ENCODE data around the gene VN1R2.

GRCh38 chr19:53224606-53225005, 33.5 kb upstream of the VN1R2 start:
- TF ChIP-seq, protein P1, sequence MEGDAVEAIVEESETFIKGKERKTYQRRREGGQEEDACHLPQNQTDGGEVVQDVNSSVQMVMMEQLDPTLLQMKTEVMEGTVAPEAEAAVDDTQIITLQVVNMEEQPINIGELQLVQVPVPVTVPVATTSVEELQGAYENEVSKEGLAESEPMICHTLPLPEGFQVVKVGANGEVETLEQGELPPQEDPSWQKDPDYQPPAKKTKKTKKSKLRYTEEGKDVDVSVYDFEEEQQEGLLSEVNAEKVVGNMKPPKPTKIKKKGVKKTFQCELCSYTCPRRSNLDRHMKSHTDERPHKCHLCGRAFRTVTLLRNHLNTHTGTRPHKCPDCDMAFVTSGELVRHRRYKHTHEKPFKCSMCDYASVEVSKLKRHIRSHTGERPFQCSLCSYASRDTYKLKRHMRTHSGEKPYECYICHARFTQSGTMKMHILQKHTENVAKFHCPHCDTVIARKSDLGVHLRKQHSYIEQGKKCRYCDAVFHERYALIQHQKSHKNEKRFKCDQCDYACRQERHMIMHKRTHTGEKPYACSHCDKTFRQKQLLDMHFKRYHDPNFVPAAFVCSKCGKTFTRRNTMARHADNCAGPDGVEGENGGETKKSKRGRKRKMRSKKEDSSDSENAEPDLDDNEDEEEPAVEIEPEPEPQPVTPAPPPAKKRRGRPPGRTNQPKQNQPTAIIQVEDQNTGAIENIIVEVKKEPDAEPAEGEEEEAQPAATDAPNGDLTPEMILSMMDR (IDR thresholded peaks at IDR 0.05), result no peak
- TF ChIP-seq POLR2A (IDR thresholded peaks at IDR 0.05), result no peak

All from right lobe of liver (tissue), 4 donors.